HG03064 (cell line): ENCODE results near the gene RAB4B.
"Not testable (repeated sequence)": the region's sequence is repeated elsewhere in the genome, so short reads cannot be mapped to it uniquely, and the experiment has no call there.

Experiments used
- ATAC-seq: cut with Tn5 transposase; IDR thresholded peaks from one replicate; pipeline ENCODE4 v1.9.1; 2021; ENCODE audit warnings: low read depth; ENCODE audit not compliant: unreplicated experiment

RAB4B gene

GRCh38 chr19:40801426-40802299, 23.6 kb downstream of the RAB4B start:
- ATAC-seq = no peak

- ATAC-seq = no peak
Observed at GRCh38 chr19:40802300-40803169, 24.5 kb downstream of the RAB4B start.

- ATAC-seq = no peak
Observed at GRCh38 chr19:40803170-40803856, 25.3 kb downstream of the RAB4B start.

GRCh38 chr19:40803857-40804782, 26.1 kb downstream of the RAB4B start:
- no peak for ATAC-seq

- ATAC-seq = no peak
Observed at GRCh38 chr19:40804783-40805242, 26.8 kb downstream of the RAB4B start.

- ATAC-seq = no peak
Observed at GRCh38 chr19:40805258-40805868, 27.3 kb downstream of the RAB4B start.

GRCh38 chr19:40806423-40807146, 28.5 kb downstream of the RAB4B start:
- ATAC-seq = no peak

- no peak for ATAC-seq
Observed at GRCh38 chr19:40807147-40808020, 29.3 kb downstream of the RAB4B start.

GRCh38 chr19:40808021-40808325, 29.9 kb downstream of the RAB4B start:
- ATAC-seq = no peak

- ATAC-seq = no peak
Observed at GRCh38 chr19:40808497-40808896, 30.4 kb downstream of the RAB4B start.

GRCh38 chr19:40809358-40810086, 31.5 kb downstream of the RAB4B start:
- no peak for ATAC-seq

- ATAC-seq = no peak
Observed at GRCh38 chr19:40810160-40810559, 32.1 kb downstream of the RAB4B start.

GRCh38 chr19:40810649-40811408, 32.8 kb downstream of the RAB4B start:
- ATAC-seq = peak; percentile 57

- no peak for ATAC-seq
Observed at GRCh38 chr19:40811478-40812341, 33.7 kb downstream of the RAB4B start.

- not testable (repeated sequence) for ATAC-seq
Observed at GRCh38 chr19:40812571-40812970, 34.5 kb downstream of the RAB4B start.

- ATAC-seq = no peak
Observed at GRCh38 chr19:40813182-40813581, 35.1 kb downstream of the RAB4B start.
